Cardiac ventricle fibroblast (primary cell): ENCODE measurements around the gene TMEM50A. TPM values are rescaled to one million over a fixed set of nuclear protein-coding genes. Genes with fewer than 3 reads are reported as not detected.

ENCODE experiments used
- total RNA-seq: library from RNA; depleted of rRNA; stranded (reverse); fragments of >200 nt; gene quantifications from 2 replicates; pipeline ENCODE4 v1.2.3, GENCODE V29; 2015

The TMEM50A gene
- total RNA-seq, result 85.7 and 108 TPM in 2 replicates

DNA sequence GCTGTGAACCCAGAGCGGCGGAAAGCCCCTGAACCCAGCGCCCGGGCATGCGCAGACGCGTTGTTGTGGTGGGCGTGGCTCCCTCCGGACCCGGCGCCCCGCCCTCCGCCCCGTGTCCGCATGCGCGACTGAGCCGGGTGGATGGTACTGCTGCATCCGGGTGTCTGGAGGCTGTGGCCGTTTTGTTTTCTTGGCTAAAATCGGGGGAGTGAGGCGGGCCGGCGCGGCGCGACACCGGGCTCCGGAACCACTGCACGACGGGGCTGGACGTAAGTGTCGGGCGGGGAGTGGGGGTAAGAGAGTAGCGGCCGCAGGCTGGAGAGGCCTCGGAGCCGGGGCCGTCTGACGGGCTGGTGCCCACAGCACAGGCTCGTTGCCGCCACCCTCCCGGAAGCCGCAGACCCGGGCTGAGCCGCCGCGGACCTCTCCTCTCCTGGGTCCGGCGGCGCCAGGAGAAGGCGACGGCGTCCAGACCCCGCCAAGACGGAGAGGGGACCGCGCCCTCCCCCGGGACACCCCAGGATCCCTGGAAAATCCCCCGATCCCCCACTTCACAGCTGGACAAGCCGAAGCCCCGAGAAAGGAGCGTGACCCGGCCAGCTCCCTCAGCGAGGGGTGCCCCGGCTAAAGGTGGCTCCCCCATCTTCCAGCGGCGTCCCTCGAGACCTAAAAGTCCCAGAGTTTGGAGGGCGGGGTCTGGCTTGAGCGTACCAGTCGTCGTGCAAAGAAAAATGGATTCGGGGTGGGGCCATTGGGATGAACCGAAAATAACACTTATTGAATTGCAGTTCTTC lies at the start of gene TMEM50A:
TMEM50A (plus strand) TSS at position 147 of the 794 bp plus-strand sequence. CDS start 2,153 bp downstream, outside the sequence.

Other genes starting within 250 kb of the TMEM50A start
- gene SYF2, start 105.8 kb upstream of the TMEM50A start, total RNA-seq, result 39.9 and 53.0 TPM in 2 replicates
- gene RSRP1, start 90.9 kb upstream of the TMEM50A start, total RNA-seq, result 52.0 and 53.4 TPM in 2 replicates
- gene RHD, start 65.8 kb upstream of the TMEM50A start, total RNA-seq, result not detected in 2 replicates
- gene RHCE, start 82.5 kb downstream of the TMEM50A start, total RNA-seq, result 0.25 and 1.1 TPM in 2 replicates
- 13.4 and 15.5 TPM in 2 replicates for gene MACO1, start 92.6 kb downstream of the TMEM50A start, total RNA-seq
- gene LDLRAP1, start 205.3 kb downstream of the TMEM50A start, total RNA-seq, result 12.2 TPM in 2 replicates